GM12891 (cell line): ENCODE measurements around the gene ARHGAP6.

Source experiments
- PAX5 ChIP-seq: IDR thresholded peaks from 2 replicates; pipeline ENCODE4 v1.6.1; 2011; ENCODE audit warnings: low read length, moderate library complexity, mild to moderate bottlenecking; ENCODE audit not compliant: insufficient read depth, severe bottlenecking
- POLR2AphosphoS5 ChIP-seq: IDR thresholded peaks from 2 replicates; pipeline ENCODE4 v1.6.1; 2011; ENCODE audit warnings: low read depth, low read length, control low read depth

GRCh38 chrX:11266573-11267003, 399.1 kb downstream of the ARHGAP6 start:
- TF ChIP-seq POLR2AphosphoS5 (no peak), PAX5 (no peak)
